HG03457 (cell line): ENCODE data around the gene EPS15.
"Not testable (repeated sequence)": the region's sequence is repeated elsewhere in the genome, so short reads cannot be mapped to it uniquely, and the experiment has no call there.

ENCODE experiments used
- ATAC-seq: cut with Tn5 transposase; IDR thresholded peaks from one replicate; pipeline ENCODE4 v1.9.1; 2021; ENCODE audit warnings: moderate number of reproducible peaks; ENCODE audit not compliant: unreplicated experiment

The EPS15 gene

GRCh38 chr1:51342591-51343206 is 176.4 kb downstream of the EPS15 start:
- peak; percentile 15 for ATAC-seq

- ATAC-seq, result peak; percentile 54
Observed at GRCh38 chr1:51341876-51342496, 177.1 kb downstream of the EPS15 start.

- ATAC-seq, result no peak
Observed at GRCh38 chr1:51340380-51340779, 178.7 kb downstream of the EPS15 start.

GRCh38 chr1:51336711-51337110 is 182.4 kb downstream of the EPS15 start:
- no peak for ATAC-seq

- ATAC-seq, result no peak
Observed at GRCh38 chr1:51336004-51336403, 183.1 kb downstream of the EPS15 start.

GRCh38 chr1:51331206-51332100 is 187.6 kb downstream of the EPS15 start:
- no peak for ATAC-seq

- no peak for ATAC-seq
Observed at GRCh38 chr1:51330331-51331201, 188.5 kb downstream of the EPS15 start, which contains the start of gene TTC39A. Gene TTC39A (minus strand): TSS chr1:51330562. CDS start chr1:51330477, 85 bp downstream.

- no peak for ATAC-seq
Observed at GRCh38 chr1:51329443-51330325, 189.4 kb downstream of the EPS15 start.

GRCh38 chr1:51328926-51329325 is 190.1 kb downstream of the EPS15 start:
- ATAC-seq, result no peak

- no peak for ATAC-seq
Observed at GRCh38 chr1:51328279-51328678, 190.8 kb downstream of the EPS15 start.

GRCh38 chr1:51327386-51327785 is 191.7 kb downstream of the EPS15 start:
- no peak for ATAC-seq

- no peak for ATAC-seq
Observed at GRCh38 chr1:51326839-51327238, 192.2 kb downstream of the EPS15 start.

GRCh38 chr1:51325878-51326755 is 192.9 kb downstream of the EPS15 start:
- ATAC-seq, result no peak

GRCh38 chr1:51325391-51325790 is 193.7 kb downstream of the EPS15 start:
- no peak for ATAC-seq

- not testable (repeated sequence) for ATAC-seq
Observed at GRCh38 chr1:51325011-51325385, 194.1 kb downstream of the EPS15 start.

- ATAC-seq, result no peak
Observed at GRCh38 chr1:51324251-51325010, 194.6 kb downstream of the EPS15 start.

- ATAC-seq, result no peak
Observed at GRCh38 chr1:51323778-51324177, 195.3 kb downstream of the EPS15 start.
